Activated CD8-positive, alpha-beta memory T cell treated with anti-CD3 and anti-CD28 coated beads, Interleukin-2, amount 50 U/mL, for 24 hours (primary cell): ENCODE results near the gene TRIM62.

Experiments used
- DNase-seq: peaks from one replicate; pipeline ENCODE4 v3.0.0-alpha.2; 2020; ENCODE audit errors: extremely low read depth

TRIM62 gene

DNA sequence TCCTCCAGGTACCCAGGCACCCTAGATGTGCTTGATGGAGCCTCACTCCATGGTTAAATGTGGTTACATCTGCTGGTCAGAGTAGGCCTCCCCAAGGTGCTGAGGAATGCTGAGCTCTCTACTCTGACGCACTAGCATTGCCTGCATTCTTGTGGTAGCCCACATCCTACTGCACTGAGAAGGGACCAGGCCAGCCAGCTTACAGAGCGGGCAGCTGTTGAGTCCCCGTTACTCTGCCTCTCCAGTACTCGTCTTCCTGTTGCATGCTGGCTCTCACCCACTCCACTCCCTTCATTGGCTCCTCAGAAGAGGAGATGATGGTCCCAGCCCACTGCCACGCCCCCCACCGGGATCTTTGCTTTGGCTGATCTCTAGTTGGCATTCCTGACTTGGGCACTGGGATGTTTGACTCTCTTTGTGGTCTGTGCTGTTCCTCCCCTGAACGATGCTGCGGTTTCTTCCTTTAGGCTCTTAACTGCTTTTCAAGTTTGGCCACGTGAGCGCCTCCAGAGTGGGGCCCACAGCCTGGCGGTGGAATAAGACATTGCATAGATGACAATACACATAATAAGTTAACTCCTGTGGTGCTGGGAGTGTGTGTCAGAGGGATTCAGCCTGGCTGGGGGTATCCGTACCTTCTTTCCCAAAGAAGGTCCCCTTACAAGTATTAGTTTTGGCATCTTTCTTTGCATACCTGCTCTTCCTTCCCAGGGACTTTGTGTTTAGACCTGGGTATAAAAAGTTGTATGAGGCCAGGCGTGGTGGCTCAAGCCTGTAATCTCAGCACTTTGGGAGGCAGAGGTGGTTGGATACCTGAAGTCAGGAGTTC lies 82.3 kb downstream of the TRIM62 start:
- DNase-seq: peak; percentile 36

- no peak for DNase-seq
These were observed 83.5 kb downstream of the TRIM62 start for GRCh38 chr1:33098371-33098770.

GRCh38 chr1:33097762-33098161 lies 84.1 kb downstream of the TRIM62 start:
- no peak for DNase-seq

GRCh38 chr1:33097137-33097611 lies 84.7 kb downstream of the TRIM62 start:
- no peak for DNase-seq

GRCh38 chr1:33096363-33097005 lies 85.4 kb downstream of the TRIM62 start:
- no peak for DNase-seq
